GM23338 (cell line): ENCODE results near the gene SBF2. TPM values are rescaled to one million over a fixed set of nuclear protein-coding genes. Genes with fewer than 3 reads are reported as not detected.
A peak's percentile ranks its signal among the peaks of the same experiment; 100 is the strongest.
"Not testable (repeated sequence)": the region's sequence is repeated elsewhere in the genome, so short reads cannot be mapped to it uniquely, and the experiment has no call there.

Experiments
- ATAC-seq: fragments of 200-7000 bp; cut with Tn5 transposase; 3 replicates; pipeline ENCODE4 v1.9.1; 2020
- DNase-seq: peaks from one replicate; pipeline ENCODE4 v3.0.0-alpha.2; 2015; ENCODE audit warnings: low spot score
- H2AFZ ChIP-seq: fragments of 200-600 bp; sonication (generic); 2 replicates; pipeline ENCODE4 v1.8.0; 2016; ENCODE audit warnings: antibody characterized with exemption, mild to moderate bottlenecking, moderate library complexity
- H3F3A ChIP-seq: fragments of 200-600 bp; sonication (generic); replicated peaks from 2 replicates; pipeline ENCODE4 v1.8.0; 2017; ENCODE audit warnings: antibody characterized with exemption, mixed run types, low read depth
- H3K27ac ChIP-seq: fragments of 200-600 bp; sonication (generic); 2 replicates; pipeline ENCODE4 v1.6.1; 2016; ENCODE audit warnings: low read depth
- H3K27me3 ChIP-seq: fragments of 200-600 bp; sonication (generic); 2 replicates; pipeline ENCODE4 v1.8.0; 2016; ENCODE audit warnings: mild to moderate bottlenecking, mixed run types, moderate library complexity; ENCODE audit not compliant: insufficient read depth
- H3K36me3 ChIP-seq: fragments of 200-600 bp; sonication (generic); 2 replicates; pipeline ENCODE4 v1.8.0; 2016; ENCODE audit warnings: mild to moderate bottlenecking; ENCODE audit not compliant: insufficient read depth
- H3K4me1 ChIP-seq: fragments of 200-600 bp; sonication (generic); 2 replicates; pipeline ENCODE4 v1.8.0; 2016; ENCODE audit warnings: mild to moderate bottlenecking, moderate library complexity; ENCODE audit not compliant: insufficient read depth
- H3K4me2 ChIP-seq: fragments of 200-600 bp; sonication (generic); 2 replicates; pipeline ENCODE4 v1.7.1; 2017; ENCODE audit warnings: mixed run types
- H3K4me3 ChIP-seq: fragments of 200-600 bp; sonication (generic); 2 replicates; pipeline ENCODE4 v1.6.1; 2016; ENCODE audit warnings: mixed run types
- H3K79me2 ChIP-seq: fragments of 200-600 bp; sonication (generic); replicated peaks from 2 replicates; pipeline ENCODE4 v1.8.0; 2017; ENCODE audit warnings: mild to moderate bottlenecking; ENCODE audit not compliant: insufficient read depth
- H3K9me2 ChIP-seq: fragments of 200-600 bp; sonication (generic); 2 replicates; pipeline ENCODE4 v1.8.0; 2017; ENCODE audit not compliant: insufficient read depth
- H4K20me1 ChIP-seq: fragments of 200-600 bp; sonication (generic); replicated peaks from 2 replicates; pipeline ENCODE4 v1.8.0; 2017; ENCODE audit warnings: mild to moderate bottlenecking; ENCODE audit not compliant: insufficient read depth
- H3K27ac Mint-ChIP-seq: 2 replicates; pipeline ENCODE4 v1.8.0; 2020; ENCODE audit warnings: inconsistent platforms, mild to moderate bottlenecking, moderate library complexity, mixed read lengths
- H3K27me3 Mint-ChIP-seq: 3 replicates; pipeline ENCODE4 v1.8.0; 2022; ENCODE audit warnings: low read depth, mild to moderate bottlenecking, moderate library complexity, mixed read lengths, inconsistent platforms; ENCODE audit not compliant: insufficient read depth, poor library complexity
- H3K36me3 Mint-ChIP-seq: 3 replicates; pipeline ENCODE4 v1.8.0; 2021; ENCODE audit warnings: low read depth, mild to moderate bottlenecking, inconsistent platforms, moderate library complexity, mixed read lengths
- H3K4me1 Mint-ChIP-seq: 3 replicates; pipeline ENCODE4 v1.8.0; 2020; ENCODE audit warnings: mild to moderate bottlenecking, inconsistent platforms, mixed read lengths
- H3K4me3 Mint-ChIP-seq: 3 replicates; pipeline ENCODE4 v1.8.0; 2021; ENCODE audit warnings: moderate library complexity, mild to moderate bottlenecking, inconsistent platforms, mixed read lengths
- H3K9me3 Mint-ChIP-seq: 3 replicates; pipeline ENCODE4 v1.8.0; 2020; ENCODE audit warnings: moderate library complexity, mild to moderate bottlenecking, inconsistent platforms, mixed read lengths
- CREB1 ChIP-seq: fragments of 250-450 bp; sonication (Bioruptor Pico); IDR thresholded peaks from 2 replicates; pipeline ENCODE4 v1.5.0; 2020; ENCODE audit warnings: low read depth, mild to moderate bottlenecking, moderate library complexity
- ETS1 ChIP-seq: IDR thresholded peaks from 2 replicates; pipeline ENCODE4 v1.6.1; 2016; ENCODE audit warnings: antibody characterized with exemption
- EZH2 ChIP-seq: fragments of 200-600 bp; sonication (generic); IDR thresholded peaks from one replicate; pipeline ENCODE4 v1.8.0; 2017; ENCODE audit warnings: antibody characterized with exemption, mild to moderate bottlenecking, low read depth; ENCODE audit not compliant: unreplicated experiment
- EZH2phosphoT487 ChIP-seq: fragments of 200-600 bp; sonication (generic); IDR thresholded peaks from one replicate; pipeline ENCODE4 v1.8.1; 2018; ENCODE audit warnings: antibody characterized with exemption; ENCODE audit not compliant: unreplicated experiment
- JUNB ChIP-seq: IDR thresholded peaks from one replicate; pipeline ENCODE4 v1.6.1; 2016; ENCODE audit warnings: antibody characterized with exemption; ENCODE audit not compliant: unreplicated experiment
- NANOG ChIP-seq: IDR thresholded peaks from 2 replicates; pipeline ENCODE4 v1.6.1; 2016; ENCODE audit warnings: antibody characterized with exemption, borderline replicate concordance
- POLR2AphosphoS5 ChIP-seq: IDR thresholded peaks from 2 replicates; pipeline ENCODE4 v1.6.1; 2016; ENCODE audit warnings: antibody characterized with exemption, low read depth
- STAT1 ChIP-seq: IDR thresholded peaks from one replicate; pipeline ENCODE4 v1.6.1; 2016; ENCODE audit warnings: antibody characterized with exemption; ENCODE audit not compliant: unreplicated experiment
- ZNF114 ChIP-seq: fragments of 250-450 bp; sonication (Bioruptor Pico); IDR thresholded peaks from 2 replicates; pipeline ENCODE4 v1.5.0; 2020; ENCODE audit warnings: mild to moderate bottlenecking, moderate library complexity
- ZNF331 ChIP-seq: fragments of 250-450 bp; sonication (Bioruptor Pico); IDR thresholded peaks from 2 replicates; pipeline ENCODE4 v1.5.0; 2020; ENCODE audit warnings: low read depth, mild to moderate bottlenecking, moderate library complexity
- polyA plus RNA-seq: library from polyadenylated mRNA; unstranded; fragments of >200 nt; fragmentation: Nextera tagmentation; extraction: Ambion mirVana; gene quantifications from 2 replicates; pipeline ENCODE4 v1.2.1, GENCODE V29; 2016
- total RNA-seq: library from RNA; depleted of rRNA; stranded (reverse); fragments of >200 nt; shearing (Covaris generic); gene quantifications from 2 replicates; pipeline ENCODE4 v1.2.3, GENCODE V29; 2014
- TF ChIP-seq, protein P1 (sequence below), 2 experiments: fragments of 200-600 bp in 1 of 2; sonication (generic) in 1 of 2; conservative IDR thresholded peaks; 2 replicates each; pipeline versions ENCODE4 v1.5.1 to v1.6.1; 2016 to 2017; ENCODE audit warnings: antibody characterized with exemption in 2 of 2, low read depth in 2 of 2, mild to moderate bottlenecking in 2 of 2, moderate library complexity in 1 of 2
- TF ChIP-seq, protein P2 (sequence below): IDR thresholded peaks from one replicate; pipeline ENCODE4 v1.6.1; 2018; ENCODE audit warnings: antibody characterized with exemption; ENCODE audit not compliant: unreplicated experiment

The SBF2 gene
- total and polyA plus RNA-seq, 2 experiments from 2014 or later, result 25.6 to 53.5 TPM

- no peak overlapping the region for H3K4me3 ChIP-seq
- H3K4me2 ChIP-seq, result no peak overlapping the region
- no peak overlapping the region for H2AFZ ChIP-seq
- Mint-ChIP-seq H3K27me3 (no peaks in the 10 kb centered on the region), H3K27ac (peak overlapping the region; percentile 67; the same call in 1 of the 2 replicates), H3K4me3 (no peak overlapping the region), H3K9me3 (no peaks in the 10 kb centered on the region), H3K4me1 (peaks cover 15% of the 10 kb centered on the region; the same call in 2 of the 3 replicates), H3K36me3 (no peaks in the 10 kb centered on the region)
- H3K79me2 ChIP-seq, result no peaks in the 10 kb centered on the region
- DNase-seq, result no peak
- no peaks in the 10 kb centered on the region for H3K27me3 ChIP-seq
- H4K20me1 ChIP-seq, result no peaks in the 10 kb centered on the region
- H3K4me1 ChIP-seq, result peaks cover 4% of the 10 kb centered on the region; the same call in 1 of the 2 replicates
- TF ChIP-seq CREB1 (CRISPR knock-in tag), result no peak
- no peak for TF ChIP-seq POLR2AphosphoS5
- TF ChIP-seq STAT1, result no peak
- no peak for TF ChIP-seq NANOG
- H3F3A ChIP-seq, result no peaks in the 10 kb centered on the region
- no peaks in the 10 kb centered on the region for H3K36me3 ChIP-seq
- no peaks in the 10 kb centered on the region for H3K9me2 ChIP-seq
- no peak overlapping the region for H3K27ac ChIP-seq
- no peak for ATAC-seq
These were observed 202.5 kb downstream of the SBF2 start for GRCh38 chr11:10091314-10092045.

- not testable (repeated sequence) for ATAC-seq, H2AFZ ChIP-seq, H3K4me3 Mint-ChIP-seq, H3K9me3 Mint-ChIP-seq, H3K79me2 ChIP-seq, H4K20me1 ChIP-seq, H3K27ac Mint-ChIP-seq, H3K4me3 ChIP-seq, DNase-seq, H3K27ac ChIP-seq, H3K36me3 Mint-ChIP-seq, H3K36me3 ChIP-seq, H3K27me3 Mint-ChIP-seq, H3F3A ChIP-seq, H3K27me3 ChIP-seq, H3K9me2 ChIP-seq, H3K4me2 ChIP-seq, H3K4me1 ChIP-seq
- peaks cover 15% of the 10 kb centered on the region; the same call in 2 of the 3 replicates for H3K4me1 Mint-ChIP-seq
These were observed 206.1 kb downstream of the SBF2 start for GRCh38 chr11:10087923-10088225.

GRCh38 chr11:10087186-10087922, 206.7 kb downstream of the SBF2 start:
- H3K9me2 ChIP-seq, result no peaks in the 10 kb centered on the region
- no peaks in the 10 kb centered on the region; the same call in 1 of the 2 replicates for H3K79me2 ChIP-seq
- no peaks in the 10 kb centered on the region for H4K20me1 ChIP-seq
- no peak overlapping the region for H3K4me3 ChIP-seq
- H3K27me3 ChIP-seq, result no peaks in the 10 kb centered on the region
- Mint-ChIP-seq H3K36me3 (peaks cover 4% of the 10 kb centered on the region; the same call in 2 of the 3 replicates), H3K4me3 (no peak overlapping the region), H3K27ac (no peak overlapping the region), H3K27me3 (no peaks in the 10 kb centered on the region), H3K9me3 (no peaks in the 10 kb centered on the region), H3K4me1 (peaks cover 15% of the 10 kb centered on the region; the same call in 2 of the 3 replicates)
- H3F3A ChIP-seq, result no peaks in the 10 kb centered on the region
- H3K36me3 ChIP-seq, result no peaks in the 10 kb centered on the region
- DNase-seq, result no peak
- H2AFZ ChIP-seq, result no peak overlapping the region
- peaks cover 4% of the 10 kb centered on the region; the same call in 1 of the 2 replicates for H3K4me1 ChIP-seq
- ATAC-seq, result no peak
- H3K4me2 ChIP-seq, result no peak overlapping the region
- H3K27ac ChIP-seq, result no peak overlapping the region
- TF ChIP-seq NANOG (no peak), EZH2phosphoT487 (no peak), STAT1 (no peak), JUNB (no peak), ZNF331 (CRISPR knock-in tag) (no peak), CREB1 (CRISPR knock-in tag) (no peak), EZH2 (no peak), ETS1 (no peak), ZNF114 (CRISPR knock-in tag) (no peak)
- TF ChIP-seq, protein P1, sequence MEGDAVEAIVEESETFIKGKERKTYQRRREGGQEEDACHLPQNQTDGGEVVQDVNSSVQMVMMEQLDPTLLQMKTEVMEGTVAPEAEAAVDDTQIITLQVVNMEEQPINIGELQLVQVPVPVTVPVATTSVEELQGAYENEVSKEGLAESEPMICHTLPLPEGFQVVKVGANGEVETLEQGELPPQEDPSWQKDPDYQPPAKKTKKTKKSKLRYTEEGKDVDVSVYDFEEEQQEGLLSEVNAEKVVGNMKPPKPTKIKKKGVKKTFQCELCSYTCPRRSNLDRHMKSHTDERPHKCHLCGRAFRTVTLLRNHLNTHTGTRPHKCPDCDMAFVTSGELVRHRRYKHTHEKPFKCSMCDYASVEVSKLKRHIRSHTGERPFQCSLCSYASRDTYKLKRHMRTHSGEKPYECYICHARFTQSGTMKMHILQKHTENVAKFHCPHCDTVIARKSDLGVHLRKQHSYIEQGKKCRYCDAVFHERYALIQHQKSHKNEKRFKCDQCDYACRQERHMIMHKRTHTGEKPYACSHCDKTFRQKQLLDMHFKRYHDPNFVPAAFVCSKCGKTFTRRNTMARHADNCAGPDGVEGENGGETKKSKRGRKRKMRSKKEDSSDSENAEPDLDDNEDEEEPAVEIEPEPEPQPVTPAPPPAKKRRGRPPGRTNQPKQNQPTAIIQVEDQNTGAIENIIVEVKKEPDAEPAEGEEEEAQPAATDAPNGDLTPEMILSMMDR (conservative IDR thresholded peaks at IDR 0.05; ENCODE audit: low read depth in 2 of 2), result no peak
- TF ChIP-seq, protein P2, sequence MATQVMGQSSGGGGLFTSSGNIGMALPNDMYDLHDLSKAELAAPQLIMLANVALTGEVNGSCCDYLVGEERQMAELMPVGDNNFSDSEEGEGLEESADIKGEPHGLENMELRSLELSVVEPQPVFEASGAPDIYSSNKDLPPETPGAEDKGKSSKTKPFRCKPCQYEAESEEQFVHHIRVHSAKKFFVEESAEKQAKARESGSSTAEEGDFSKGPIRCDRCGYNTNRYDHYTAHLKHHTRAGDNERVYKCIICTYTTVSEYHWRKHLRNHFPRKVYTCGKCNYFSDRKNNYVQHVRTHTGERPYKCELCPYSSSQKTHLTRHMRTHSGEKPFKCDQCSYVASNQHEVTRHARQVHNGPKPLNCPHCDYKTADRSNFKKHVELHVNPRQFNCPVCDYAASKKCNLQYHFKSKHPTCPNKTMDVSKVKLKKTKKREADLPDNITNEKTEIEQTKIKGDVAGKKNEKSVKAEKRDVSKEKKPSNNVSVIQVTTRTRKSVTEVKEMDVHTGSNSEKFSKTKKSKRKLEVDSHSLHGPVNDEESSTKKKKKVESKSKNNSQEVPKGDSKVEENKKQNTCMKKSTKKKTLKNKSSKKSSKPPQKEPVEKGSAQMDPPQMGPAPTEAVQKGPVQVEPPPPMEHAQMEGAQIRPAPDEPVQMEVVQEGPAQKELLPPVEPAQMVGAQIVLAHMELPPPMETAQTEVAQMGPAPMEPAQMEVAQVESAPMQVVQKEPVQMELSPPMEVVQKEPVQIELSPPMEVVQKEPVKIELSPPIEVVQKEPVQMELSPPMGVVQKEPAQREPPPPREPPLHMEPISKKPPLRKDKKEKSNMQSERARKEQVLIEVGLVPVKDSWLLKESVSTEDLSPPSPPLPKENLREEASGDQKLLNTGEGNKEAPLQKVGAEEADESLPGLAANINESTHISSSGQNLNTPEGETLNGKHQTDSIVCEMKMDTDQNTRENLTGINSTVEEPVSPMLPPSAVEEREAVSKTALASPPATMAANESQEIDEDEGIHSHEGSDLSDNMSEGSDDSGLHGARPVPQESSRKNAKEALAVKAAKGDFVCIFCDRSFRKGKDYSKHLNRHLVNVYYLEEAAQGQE, result no peak
